ENCODE data around the gene AP3S2.

- TF ChIP-seq GATA2 (IDR thresholded peaks at IDR 0.05; ENCODE audit: low read depth, low read length) (no peak), GATA3 (IDR thresholded peaks at IDR 0.05; ENCODE audit: low read depth, low read length) (no peak)
Measured at GRCh38 chr15:89848970-89849292, 44.9 kb downstream of the AP3S2 start.

Measured in SH-SY5Y (cell line).